H9 (cell line): Measurements from ENCODE around the gene CLASP2. TPM values are rescaled to one million over a fixed set of nuclear protein-coding genes. Genes with fewer than 3 reads are reported as not detected.

ENCODE experiments used
- DNase-seq: peaks from one replicate; pipeline ENCODE4 v3.0.0-alpha.2; 2017
- H2AFZ ChIP-seq: one replicate; pipeline ENCODE4 v1.6.1; 2013; ENCODE audit warnings: mild to moderate bottlenecking, low read length, control low read depth, moderate library complexity
- H2AK5ac ChIP-seq: 2 replicates; pipeline ENCODE4 v1.6.1; 2013; ENCODE audit warnings: low read length, control low read depth, mixed read lengths; ENCODE audit not compliant: insufficient read length
- H2BK120ac ChIP-seq: one replicate; pipeline ENCODE4 v1.6.1; 2013; ENCODE audit warnings: low read depth, mild to moderate bottlenecking, low read length, control low read depth, inconsistent platforms; ENCODE audit not compliant: poor library complexity, severe bottlenecking
- H2BK12ac ChIP-seq: 2 replicates; pipeline ENCODE4 v1.6.1; 2013; ENCODE audit warnings: low read length, control low read depth, mixed read lengths, low read depth; ENCODE audit not compliant: insufficient read length
- H2BK15ac ChIP-seq: 2 replicates; pipeline ENCODE4 v1.6.1; 2013; ENCODE audit warnings: low read depth, low read length, control low read depth
- H2BK20ac ChIP-seq: one replicate; pipeline ENCODE4 v1.6.1; 2013; ENCODE audit warnings: low read depth, mild to moderate bottlenecking, low read length, control low read depth, inconsistent platforms; ENCODE audit not compliant: poor library complexity, severe bottlenecking
- H2BK5ac ChIP-seq: 2 replicates; pipeline ENCODE4 v1.6.1; 2013; ENCODE audit warnings: low read length, control low read depth, mixed read lengths; ENCODE audit not compliant: insufficient read length
- H3K14ac ChIP-seq: 2 replicates; pipeline ENCODE4 v1.6.1; 2013; ENCODE audit warnings: low read length, control low read depth; ENCODE audit not compliant: insufficient read depth
- H3K18ac ChIP-seq: 2 replicates; pipeline ENCODE4 v1.6.1; 2013; ENCODE audit warnings: low read depth, mild to moderate bottlenecking, mixed read lengths, low read length, control low read depth; ENCODE audit not compliant: insufficient read length
- H3K23ac ChIP-seq: 2 replicates; pipeline ENCODE4 v1.6.1; 2013; ENCODE audit warnings: low read length, control low read depth, mixed read lengths, low read depth; ENCODE audit not compliant: insufficient read length
- H3K23me2 ChIP-seq: 2 replicates; pipeline ENCODE4 v1.6.1; 2013; ENCODE audit warnings: low read depth, mild to moderate bottlenecking, mixed read lengths, low read length, control low read depth; ENCODE audit not compliant: insufficient read length, poor library complexity, severe bottlenecking
- H3K27ac ChIP-seq: 2 replicates; pipeline ENCODE4 v1.5.1; 2013; ENCODE audit warnings: low read length, control low read depth, mixed read lengths, low read depth; ENCODE audit not compliant: insufficient read length
- H3K27me3 ChIP-seq: 2 replicates; pipeline ENCODE4 v1.6.1; 2013; ENCODE audit warnings: low read length, control low read depth, inconsistent platforms; ENCODE audit not compliant: insufficient read depth
- H3K4ac ChIP-seq: 2 replicates; pipeline ENCODE4 v1.6.1; 2013; ENCODE audit warnings: low read depth, mild to moderate bottlenecking, control low read depth, inconsistent platforms, low read length, moderate library complexity
- H3K4me1 ChIP-seq: 2 replicates; pipeline ENCODE4 v1.6.1; 2013; ENCODE audit warnings: low read length, control low read depth, inconsistent platforms; ENCODE audit not compliant: insufficient read depth
- H3K4me2 ChIP-seq: 2 replicates; pipeline ENCODE4 v1.6.1; 2013; ENCODE audit warnings: low read length, control low read depth, mixed read lengths; ENCODE audit not compliant: insufficient read length, insufficient read depth
- H3K56ac ChIP-seq: 2 replicates; pipeline ENCODE4 v1.6.1; 2013; ENCODE audit warnings: low read depth, mild to moderate bottlenecking, mixed read lengths, low read length, control low read depth; ENCODE audit not compliant: insufficient read length
- H3K79me1 ChIP-seq: 2 replicates; pipeline ENCODE4 v1.6.1; 2013; ENCODE audit warnings: low read depth, mild to moderate bottlenecking, moderate library complexity, low read length, control low read depth, inconsistent platforms; ENCODE audit not compliant: insufficient read depth, poor library complexity, severe bottlenecking
- H3K79me2 ChIP-seq: 2 replicates; pipeline ENCODE4 v1.6.1; 2013; ENCODE audit warnings: low read length, control low read depth, inconsistent platforms; ENCODE audit not compliant: insufficient read depth
- H3K9ac ChIP-seq: 2 replicates; pipeline ENCODE4 v1.6.1; 2013; ENCODE audit warnings: low read length, control low read depth, mixed read lengths; ENCODE audit not compliant: insufficient read length; ENCODE audit errors: extremely low read depth
- H3K9me3 ChIP-seq: one replicate; pipeline ENCODE4 v1.6.1; 2013; ENCODE audit warnings: low read depth, low read length, inconsistent platforms; ENCODE audit not compliant: control insufficient read depth
- H3T11ph ChIP-seq: one replicate; pipeline ENCODE4 v1.6.1; 2013; ENCODE audit warnings: mild to moderate bottlenecking, low read length, control low read depth, inconsistent platforms
- H4K20me1 ChIP-seq: one replicate; pipeline ENCODE4 v1.6.1; 2013; ENCODE audit not compliant: control insufficient read depth, insufficient read length, insufficient read depth
- H4K5ac ChIP-seq: 2 replicates; pipeline ENCODE4 v1.6.1; 2013; ENCODE audit warnings: low read depth, mild to moderate bottlenecking, mixed read lengths, low read length, control low read depth; ENCODE audit not compliant: insufficient read length
- H4K8ac ChIP-seq: replicated peaks from 2 replicates; pipeline ENCODE4 v1.6.1; 2013; ENCODE audit warnings: low read length, control low read depth, mixed read lengths, low read depth; ENCODE audit not compliant: insufficient read length
- H4K91ac ChIP-seq: 2 replicates; pipeline ENCODE4 v1.6.1; 2013; ENCODE audit warnings: low read depth, mild to moderate bottlenecking, moderate library complexity, mixed read lengths, low read length, control low read depth; ENCODE audit not compliant: insufficient read length
- H3K27ac Mint-ChIP-seq, 3 experiments: 2 replicates in 2 of 3; 3 replicates in 1 of 3; pipeline ENCODE4 v1.8.0; 2020 to 2021; ENCODE audit warnings: mixed read lengths in 3 of 3, mild to moderate bottlenecking in 1 of 3, moderate library complexity in 1 of 3
- H3K27me3 Mint-ChIP-seq: 2 replicates; pipeline ENCODE4 v1.8.0; 2021; ENCODE audit warnings: low read depth, mild to moderate bottlenecking, moderate library complexity, mixed read lengths
- H3K36me3 Mint-ChIP-seq, 3 experiments: 2 replicates in 2 of 3; 3 replicates in 1 of 3; pipeline ENCODE4 v1.8.0; 2020 to 2021; ENCODE audit warnings: low read depth in 3 of 3, mixed read lengths in 3 of 3; ENCODE audit not compliant: insufficient read depth in 1 of 3
- H3K4me1 Mint-ChIP-seq, 2 experiments: 2 replicates each; pipeline ENCODE4 v1.8.0; 2020; ENCODE audit warnings: mixed read lengths in 2 of 2
- H3K4me3 Mint-ChIP-seq, 2 experiments: 2 replicates in 1 of 2; 3 replicates in 1 of 2; pipeline ENCODE4 v1.8.0; 2020 to 2021; ENCODE audit warnings: mild to moderate bottlenecking in 2 of 2, mixed read lengths in 2 of 2, moderate library complexity in 1 of 2
- H3K9me3 Mint-ChIP-seq, 2 experiments: 2 replicates in 1 of 2; 3 replicates in 1 of 2; pipeline ENCODE4 v1.8.0; 2020; ENCODE audit warnings: mild to moderate bottlenecking in 2 of 2, mixed read lengths in 2 of 2, moderate library complexity in 1 of 2
- WGBS: extraction: QIAGEN DNeasy Blood & Tissue Kit; methylation state at CpG from one replicate; pipeline ENCODE4 v1.1.7; 2013; ENCODE audit warnings: missing lambda C conversion rate, low lambda C conversion rate, mixed read lengths; ENCODE audit not compliant: insufficient read length; ENCODE audit errors: extremely low coverage; 5-methylcytosine and 5-hydroxymethylcytosine counted together
- total RNA-seq: library from RNA; stranded (reverse); gene quantifications from 2 replicates; pipeline ENCODE4 v1.2.1, GENCODE V29; 2021
- TF ChIP-seq, protein P1 (sequence below): fragments of 200-600 bp; sonication (generic); conservative IDR thresholded peaks from 3 replicates; pipeline ENCODE4 v1.8.0; 2021; ENCODE audit warnings: antibody characterized with exemption, mild to moderate bottlenecking

The CLASP2 gene
- total RNA-seq, 1 experiment from 2014 or later = 60.5 TPM

DNA sequence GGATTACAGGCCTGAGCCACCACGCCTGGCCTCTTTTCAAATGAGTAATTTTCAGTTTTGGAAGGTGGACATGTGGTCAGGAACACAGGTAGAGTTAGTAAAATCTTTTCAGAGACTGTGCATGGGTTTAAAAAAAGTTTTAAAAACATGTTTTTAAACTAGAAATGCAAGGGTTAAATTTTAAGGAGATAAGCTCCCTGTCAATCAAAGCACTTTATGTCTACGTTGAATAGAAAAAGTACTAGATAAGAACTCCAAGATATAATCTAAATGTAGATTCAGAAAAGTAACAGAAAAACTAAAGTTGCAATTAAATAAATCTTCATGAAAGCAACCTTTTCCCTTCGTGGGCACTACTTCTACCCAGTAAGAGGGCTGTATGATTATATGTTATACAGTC, 131.7 kb downstream of the CLASP2 start:
- Histone ChIP-seq H3K79me2 (no peaks in the 10 kb centered on the region), H3K27me3 (no peaks in the 10 kb centered on the region), H2AK5ac (no peak overlapping the region), H2BK5ac (no peak overlapping the region), H2AFZ (no peak overlapping the region), H3T11ph (no peak overlapping the region), H3K4ac (no peak overlapping the region), H3K4me2 (no peak overlapping the region), H3K23ac (no peak overlapping the region), H3K27ac (no peak overlapping the region), H2BK120ac (no peak overlapping the region), H4K5ac (no peak overlapping the region), H2BK20ac (no peak overlapping the region), H3K79me1 (no peaks in the 10 kb centered on the region), H3K4me1 (peaks cover 6% of the 10 kb centered on the region; the same call in 1 of the 2 replicates), H4K8ac (no peak overlapping the region), H3K56ac (no peak overlapping the region), H4K91ac (no peak overlapping the region), H2BK12ac (no peak overlapping the region), H4K20me1 (no peaks in the 10 kb centered on the region), H3K9me3 (no peaks in the 10 kb centered on the region), H3K18ac (no peak overlapping the region), H3K9ac (no peak overlapping the region), H3K14ac (no peak overlapping the region), H3K23me2 (no peaks in the 10 kb centered on the region), H2BK15ac (no peak overlapping the region)
- Mint-ChIP-seq H3K9me3 (no peaks in the 10 kb centered on the region), H3K27me3 (no peaks in the 10 kb centered on the region), H3K4me1 (peaks cover 20% of the 10 kb centered on the region in 2 experiments), H3K27ac (no peak overlapping the region), H3K4me3 (no peak overlapping the region), H3K36me3 (peaks cover 3 to 33% (median 20%) of the 10 kb centered on the region in 3 experiments; a peak in 6 of 7 replicates)
- WGBS = no CpG with 5 or more reads among the region's 3 CpGs
- TF ChIP-seq, protein P1, sequence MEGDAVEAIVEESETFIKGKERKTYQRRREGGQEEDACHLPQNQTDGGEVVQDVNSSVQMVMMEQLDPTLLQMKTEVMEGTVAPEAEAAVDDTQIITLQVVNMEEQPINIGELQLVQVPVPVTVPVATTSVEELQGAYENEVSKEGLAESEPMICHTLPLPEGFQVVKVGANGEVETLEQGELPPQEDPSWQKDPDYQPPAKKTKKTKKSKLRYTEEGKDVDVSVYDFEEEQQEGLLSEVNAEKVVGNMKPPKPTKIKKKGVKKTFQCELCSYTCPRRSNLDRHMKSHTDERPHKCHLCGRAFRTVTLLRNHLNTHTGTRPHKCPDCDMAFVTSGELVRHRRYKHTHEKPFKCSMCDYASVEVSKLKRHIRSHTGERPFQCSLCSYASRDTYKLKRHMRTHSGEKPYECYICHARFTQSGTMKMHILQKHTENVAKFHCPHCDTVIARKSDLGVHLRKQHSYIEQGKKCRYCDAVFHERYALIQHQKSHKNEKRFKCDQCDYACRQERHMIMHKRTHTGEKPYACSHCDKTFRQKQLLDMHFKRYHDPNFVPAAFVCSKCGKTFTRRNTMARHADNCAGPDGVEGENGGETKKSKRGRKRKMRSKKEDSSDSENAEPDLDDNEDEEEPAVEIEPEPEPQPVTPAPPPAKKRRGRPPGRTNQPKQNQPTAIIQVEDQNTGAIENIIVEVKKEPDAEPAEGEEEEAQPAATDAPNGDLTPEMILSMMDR = no peak
- no peak for DNase-seq
